Uterus (tissue), 4 donors: ENCODE measurements around the gene CEP164. TPM values are rescaled to one million over a fixed set of nuclear protein-coding genes. Genes with fewer than 3 reads are reported as not detected.
A peak's percentile ranks its signal among the peaks of the same experiment; 100 is the strongest.

Experiments used
- DNase-seq, 2 donors: peaks; one replicate each; pipeline ENCODE4 v3.0.0-alpha.2; 2019 to 2020
- H3K27ac ChIP-seq, 2 donors: fragments of 200-600 bp; sonication (generic); 1 replicate in 1 of 2; 2 replicates in 1 of 2; pipeline ENCODE4 v1.5.1; 2016 to 2018
- H3K27me3 ChIP-seq, 2 donors: fragments of 200-600 bp; sonication (generic); one replicate each; pipeline ENCODE4 v1.5.1; 2018 to 2019; ENCODE audit warnings: control low read depth in 1 of 2
- H3K36me3 ChIP-seq, 2 donors: fragments of 200-600 bp; sonication (generic); one replicate each; pipeline ENCODE4 v1.5.1; 2019; ENCODE audit warnings: control low read depth in 1 of 2
- H3K4me1 ChIP-seq, 2 donors: fragments of 200-600 bp; sonication (generic); one replicate each; pipeline ENCODE4 v1.5.1; 2018 to 2019; ENCODE audit warnings: control low read depth in 1 of 2
- H3K4me3 ChIP-seq, 2 donors: fragments of 200-600 bp; sonication (generic); 1 replicate in 1 of 2; 2 replicates in 1 of 2; pipeline ENCODE4 v1.5.1; 2018 to 2019; ENCODE audit warnings: mild to moderate bottlenecking in 1 of 2
- H3K9me3 ChIP-seq, 2 donors: fragments of 200-600 bp; sonication (generic); one replicate each; pipeline ENCODE4 v1.5.1; 2019; ENCODE audit warnings: control low read depth in 1 of 2
- POLR2A ChIP-seq, 2 donors: fragments of 450-650 bp; IDR thresholded peaks; one replicate each; pipeline ENCODE4 v1.6.1; 2016; ENCODE audit warnings: antibody characterized with exemption in 2 of 2, mild to moderate bottlenecking in 1 of 2, moderate library complexity in 1 of 2
- intact Hi-C: fragments of 100-400 bp; cut with DNase I; formaldehyde crosslinking; loops from one replicate; pipeline ENCODE4 v1.15.1; 2023; ENCODE audit warnings: low total_unique reads
- total RNA-seq, 4 donors: library from RNA; depleted of rRNA in 3 of 4; stranded (reverse); fragments of >200 nt in 3 of 4; gene quantifications; one replicate each; pipeline versions ENCODE4 v1.1.0 to v1.2.4, GENCODE V29; 2014 to 2023
- TF ChIP-seq, protein P1 (sequence below), 4 experiments: fragments of 200-600 bp in 2 of 4; fragments of 450-650 bp in 2 of 4; sonication (generic) in 2 of 4; IDR thresholded peaks; one replicate each; pipeline ENCODE4 v1.5.1; 2016 to 2019; ENCODE audit warnings: antibody characterized with exemption in 4 of 4, mild to moderate bottlenecking in 2 of 4, moderate library complexity in 1 of 4
- donor health status: DM: yes; HTN: yes; CAD: no.

The CEP164 gene
- total RNA-seq, 4 donors from 2014 or later: 16.4 to 64.2 (median 46.1) TPM

DNA sequence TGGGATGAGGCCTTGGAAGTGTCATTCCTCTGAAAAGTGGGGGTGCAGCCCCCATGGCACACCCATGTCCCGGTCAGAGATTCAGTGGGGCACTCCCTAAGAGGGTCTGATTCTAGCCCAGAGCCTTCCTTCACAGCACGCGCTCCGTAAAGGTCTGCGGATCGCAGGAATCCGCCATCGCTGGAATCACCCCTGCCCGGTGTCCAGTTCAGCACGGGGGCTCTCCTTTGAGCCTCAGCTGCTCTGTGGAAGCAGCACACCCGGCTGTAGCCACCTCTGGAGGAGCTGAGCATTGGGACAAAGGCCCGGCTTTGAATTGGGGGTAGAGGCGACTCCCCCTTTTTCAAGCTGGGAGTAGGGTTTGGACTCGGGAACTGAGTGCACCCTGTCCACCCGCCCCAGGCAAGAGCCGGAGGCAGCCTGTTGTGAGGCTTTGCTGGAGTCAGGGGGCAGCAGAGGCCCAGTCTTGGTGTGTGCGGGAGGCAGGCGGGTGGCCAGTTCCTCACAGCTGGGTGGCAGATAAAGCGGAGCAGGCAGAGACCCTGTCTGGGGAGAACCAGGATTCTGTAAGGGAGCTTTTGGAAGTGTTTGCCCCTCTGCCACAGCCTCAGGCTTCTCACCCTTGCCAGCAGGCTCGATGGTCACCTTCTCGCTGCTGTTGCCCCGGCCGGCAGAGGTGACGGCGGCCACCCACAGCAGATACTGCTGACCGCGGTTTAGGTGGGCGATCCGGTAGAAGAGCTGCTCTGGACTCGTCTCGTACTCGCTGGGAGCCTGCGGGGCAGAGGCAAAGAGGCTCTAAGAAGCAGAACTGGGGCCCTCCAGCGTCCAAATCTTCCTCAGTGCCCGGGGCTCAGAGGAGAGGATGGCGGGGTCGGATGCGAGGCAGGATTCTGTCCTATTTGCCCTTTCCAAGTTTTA is 115.9 kb downstream of the CEP164 start:
- H3K36me3 ChIP-seq: no peaks in the 10 kb centered on the region
- H3K9me3 ChIP-seq: no peaks in the 10 kb centered on the region
- intact Hi-C loops: no loop called here
- H3K4me3 ChIP-seq: no peak overlapping the region
- no peaks in the 10 kb centered on the region for H3K4me1 ChIP-seq
- peak in 1 of 2 donors; percentile 62 for DNase-seq
- no peak for TF ChIP-seq POLR2A (IDR thresholded peaks at IDR 0.05)
- TF ChIP-seq, protein P1, sequence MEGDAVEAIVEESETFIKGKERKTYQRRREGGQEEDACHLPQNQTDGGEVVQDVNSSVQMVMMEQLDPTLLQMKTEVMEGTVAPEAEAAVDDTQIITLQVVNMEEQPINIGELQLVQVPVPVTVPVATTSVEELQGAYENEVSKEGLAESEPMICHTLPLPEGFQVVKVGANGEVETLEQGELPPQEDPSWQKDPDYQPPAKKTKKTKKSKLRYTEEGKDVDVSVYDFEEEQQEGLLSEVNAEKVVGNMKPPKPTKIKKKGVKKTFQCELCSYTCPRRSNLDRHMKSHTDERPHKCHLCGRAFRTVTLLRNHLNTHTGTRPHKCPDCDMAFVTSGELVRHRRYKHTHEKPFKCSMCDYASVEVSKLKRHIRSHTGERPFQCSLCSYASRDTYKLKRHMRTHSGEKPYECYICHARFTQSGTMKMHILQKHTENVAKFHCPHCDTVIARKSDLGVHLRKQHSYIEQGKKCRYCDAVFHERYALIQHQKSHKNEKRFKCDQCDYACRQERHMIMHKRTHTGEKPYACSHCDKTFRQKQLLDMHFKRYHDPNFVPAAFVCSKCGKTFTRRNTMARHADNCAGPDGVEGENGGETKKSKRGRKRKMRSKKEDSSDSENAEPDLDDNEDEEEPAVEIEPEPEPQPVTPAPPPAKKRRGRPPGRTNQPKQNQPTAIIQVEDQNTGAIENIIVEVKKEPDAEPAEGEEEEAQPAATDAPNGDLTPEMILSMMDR (IDR thresholded peaks at IDR 0.05): peak; percentile 31 to 45 (median 36)
- no peak overlapping the region for H3K27ac ChIP-seq
- no peaks in the 10 kb centered on the region for H3K27me3 ChIP-seq

DNA sequence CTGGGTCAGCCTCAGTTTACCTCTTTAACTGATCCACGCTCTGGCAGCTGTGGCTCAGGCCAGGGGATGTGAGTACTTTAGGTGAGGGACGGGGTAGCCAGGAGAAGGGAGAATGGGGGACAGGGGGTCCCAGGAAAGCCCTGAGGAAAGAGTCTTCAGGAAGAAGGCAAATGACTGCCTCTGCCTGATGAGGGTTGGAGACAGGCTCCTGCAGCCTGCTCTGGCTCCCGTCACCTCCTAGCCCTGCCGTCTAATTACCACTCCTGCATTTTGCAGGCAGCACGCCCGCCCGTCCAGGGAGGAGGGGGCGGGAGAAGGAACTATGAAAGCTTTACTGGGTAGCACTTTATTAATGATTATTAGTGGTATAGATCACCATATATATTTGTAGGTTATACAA is 116.6 kb downstream of the CEP164 start:
- intact Hi-C loops: no loop called here
- Histone ChIP-seq H3K27me3 (no peaks in the 10 kb centered on the region), H3K36me3 (no peaks in the 10 kb centered on the region), H3K4me3 (no peak overlapping the region), H3K27ac (no peak overlapping the region), H3K9me3 (no peaks in the 10 kb centered on the region), H3K4me1 (no peaks in the 10 kb centered on the region)
- TF ChIP-seq POLR2A (IDR thresholded peaks at IDR 0.05): no peak
- TF ChIP-seq, protein P1 (IDR thresholded peaks at IDR 0.05): no peak
- no peak for DNase-seq

DNA sequence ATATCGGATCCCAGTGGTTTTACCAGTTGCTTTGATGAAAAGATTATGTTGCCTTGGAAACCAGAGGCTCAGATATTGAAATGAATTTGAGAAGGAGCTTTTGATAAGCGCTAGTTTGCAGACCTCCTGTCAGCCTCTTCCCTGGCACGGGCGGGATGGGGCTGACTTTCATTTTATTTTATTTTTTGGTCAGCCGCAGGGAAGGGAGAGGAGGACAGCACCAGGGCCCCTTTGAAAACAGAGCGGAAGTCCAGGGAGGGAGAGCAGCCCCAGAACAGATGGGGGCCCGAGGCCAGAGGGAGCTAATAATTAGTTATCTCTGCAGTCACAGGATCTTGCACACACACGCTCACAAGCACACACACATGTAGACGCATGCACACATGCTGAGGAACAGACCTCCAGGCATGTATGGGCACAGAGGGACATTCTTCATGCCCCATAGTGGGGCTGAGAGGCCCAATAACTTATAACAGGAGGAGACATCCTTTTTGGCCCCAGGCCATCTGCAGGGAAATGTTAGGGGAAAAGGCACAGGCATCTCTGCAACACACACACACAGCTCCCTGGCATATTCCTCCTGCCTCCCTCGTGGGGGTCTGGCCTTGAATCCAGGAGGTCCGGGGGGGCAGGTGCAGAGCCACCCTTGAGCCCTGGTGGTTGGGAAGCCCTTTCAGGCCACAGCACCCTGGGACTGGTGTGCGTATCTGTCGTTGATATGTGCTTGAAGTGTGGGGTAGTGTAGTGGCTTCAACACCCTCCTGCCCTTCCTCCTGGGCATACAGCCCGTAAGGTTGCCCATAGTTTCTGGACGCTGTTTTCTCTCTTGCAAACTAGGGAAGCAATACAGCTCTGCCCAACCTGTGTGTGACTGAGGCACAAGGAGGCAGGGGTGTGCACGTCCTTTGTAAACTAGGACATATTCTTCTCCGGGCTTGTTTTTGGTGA is 117.3 kb downstream of the CEP164 start:
- H3K27me3 ChIP-seq: no peaks in the 10 kb centered on the region
- no peak for DNase-seq
- TF ChIP-seq, protein P1 (IDR thresholded peaks at IDR 0.05): no peak
- intact Hi-C loops: no loop called here
- H3K36me3 ChIP-seq: no peaks in the 10 kb centered on the region
- no peak overlapping the region for H3K27ac ChIP-seq
- no peaks in the 10 kb centered on the region for H3K4me1 ChIP-seq
- H3K4me3 ChIP-seq: no peak overlapping the region
- no peaks in the 10 kb centered on the region for H3K9me3 ChIP-seq

DNA sequence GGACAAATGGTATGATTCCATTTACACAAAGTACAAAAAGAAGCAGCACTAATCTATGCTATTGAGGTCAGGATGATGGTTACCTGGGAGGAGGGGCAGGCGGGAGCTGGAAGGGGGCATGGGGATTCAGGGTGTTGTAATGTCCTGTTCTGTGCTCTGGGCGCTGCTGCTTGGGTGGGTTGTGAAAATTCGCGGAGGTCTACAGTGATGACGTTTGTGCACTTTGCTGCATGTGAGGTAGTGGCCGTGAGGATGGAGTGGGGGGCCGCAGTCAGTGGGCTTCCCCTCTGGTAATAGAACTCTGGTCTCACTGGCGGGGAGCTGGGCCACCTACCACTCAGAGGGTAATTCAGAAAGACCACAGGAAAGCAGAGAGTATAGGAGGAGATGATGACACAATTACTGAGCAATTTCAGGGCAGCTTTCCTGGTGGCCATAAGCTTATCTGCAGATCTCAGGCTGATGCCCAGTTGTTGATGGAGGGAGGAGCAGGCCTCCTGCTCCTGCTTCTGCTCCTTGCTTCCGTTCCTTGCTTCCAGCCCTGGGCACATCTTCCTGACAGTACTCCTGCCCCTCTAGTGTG is 121.5 kb downstream of the CEP164 start:
- Histone ChIP-seq H3K27ac (no peak overlapping the region), H3K4me1 (no peaks in the 10 kb centered on the region), H3K27me3 (no peaks in the 10 kb centered on the region), H3K36me3 (no peaks in the 10 kb centered on the region), H3K9me3 (peaks cover 0 to 1% of the 10 kb centered on the region in 2 donors), H3K4me3 (no peak overlapping the region)
- no peak for DNase-seq
- intact Hi-C loops: no loop called here
- TF ChIP-seq, protein P1 (IDR thresholded peaks at IDR 0.05): no peak
- TF ChIP-seq POLR2A (IDR thresholded peaks at IDR 0.05): no peak
